Heart left ventricle (tissue), 16 donors: ENCODE measurements around the gene PFN1. TPM values are rescaled to one million over a fixed set of nuclear protein-coding genes. Genes with fewer than 3 reads are reported as not detected.
A peak's percentile ranks its signal among the peaks of the same experiment; 100 is the strongest.

Experiments
- ATAC-seq, 4 donors: fragments of 200-7000 bp; cut with Tn5 transposase; one replicate each; pipeline ENCODE4 v1.9.1; 2020 to 2022; ENCODE audit warnings: moderate library complexity in 4 of 4, mild to moderate bottlenecking in 3 of 4, moderate number of reproducible peaks in 1 of 4
- DNase-seq, 5 donors: peaks; one replicate each; pipeline ENCODE4 v3.0.0-alpha.2; 2020
- H3K27ac ChIP-seq, 12 donors: fragments of 200-600 bp; sonication (generic) in 4 of 12; one replicate each; pipeline versions ENCODE4 v1.5.0 to v1.8.0; 2016 to 2022; ENCODE audit warnings: mild to moderate bottlenecking in 2 of 12
- H3K27me3 ChIP-seq, 9 donors: fragments of 200-600 bp; sonication (generic) in 2 of 9; one replicate each; pipeline versions ENCODE4 v1.5.1 to v1.8.0; 2016 to 2022; ENCODE audit warnings: mild to moderate bottlenecking in 3 of 9
- H3K36me3 ChIP-seq, 9 donors: fragments of 200-600 bp; sonication (generic) in 2 of 9; one replicate each; pipeline versions ENCODE4 v1.5.0 to v1.8.0; 2018 to 2022; ENCODE audit warnings: mild to moderate bottlenecking in 2 of 9
- H3K4me1 ChIP-seq, 12 donors: fragments of 200-600 bp; sonication (generic) in 4 of 12; one replicate each; pipeline versions ENCODE4 v1.5.0 to v1.8.0; 2016 to 2022; ENCODE audit warnings: mild to moderate bottlenecking in 3 of 12
- H3K4me3 ChIP-seq, 12 donors: fragments of 200-600 bp; sonication (generic) in 4 of 12; one replicate each; pipeline versions ENCODE4 v1.5.0 to v1.8.0; 2017 to 2022; ENCODE audit warnings: mild to moderate bottlenecking in 9 of 12, moderate library complexity in 4 of 12
- H3K9me3 ChIP-seq, 12 donors: fragments of 200-600 bp; sonication (generic) in 4 of 12; one replicate each; pipeline versions ENCODE4 v1.5.0 to v1.8.0; 2016 to 2022; ENCODE audit warnings: mild to moderate bottlenecking in 1 of 12
- CTCF ChIP-seq, 12 donors: fragments of 200-600 bp; sonication (generic) in 4 of 12; IDR thresholded peaks; one replicate each; pipeline versions ENCODE4 v1.5.0 to v1.8.0; 2018 to 2022; ENCODE audit warnings: antibody characterized with exemption in 12 of 12, mild to moderate bottlenecking in 5 of 12
- POLR2A ChIP-seq, 2 donors: fragments of 450-650 bp; IDR thresholded peaks; one replicate each; pipeline ENCODE4 v1.6.1; 2017; ENCODE audit warnings: antibody characterized with exemption in 2 of 2, mild to moderate bottlenecking in 2 of 2, moderate library complexity in 2 of 2
- WGBS, 4 donors: extraction: QIAGEN DNeasy Blood & Tissue Kit in 2 of 4; methylation state at CpG; one replicate each; pipeline versions ENCODE4 v1.1.5 to v1.1.7; 2013 to 2018; 5-methylcytosine and 5-hydroxymethylcytosine counted together
- intact Hi-C, 10 donors: fragments of 100-400 bp; cut with DNase I; formaldehyde crosslinking; loops; one replicate each; pipeline versions ENCODE4 v1.11.1 to v1.14.2; 2022
- polyA plus RNA-seq, 2 donors: library from polyadenylated mRNA; stranded (reverse); fragments of 200-250 nt; gene quantifications; one replicate each; pipeline ENCODE4 v1.2.3, GENCODE V29; 2013
- total RNA-seq, 9 donors: library from RNA; depleted of rRNA in 2 of 9; stranded (reverse); fragments of >200 nt in 2 of 9; fragmentation: NEBNext Ultra II Directional in 3 of 9; extraction: Animal tissue kit (Norgen Biotek cat#: 25700) in 3 of 9; gene quantifications; one replicate each; pipeline versions ENCODE4 v1.1.0 to v1.2.4, GENCODE V29; 2016 to 2023
- donor health status: ischemic (EF 13 %, LVEDD 7.1; RV severe dilation, severe dysfunction).
- donor health status: healthy with polysubstance abuse.
- donor health status: DM: no; HTN: yes; CAD: no.
- donor health status: DM: no; HTN: no; CAD: no.
- donor health status: ischemic (EF 25% LVEDD 6.9; RV normal size, moderate dysfunction).
- donor health status: ischemic (EF 25% LVEDD 5.7; RV mildly dilated, moderate dysfunction).
- donor health status: healthy.
- donor health status: DM: yes; HTN: yes; CAD: no.
- donor health status: ischemic (EF 35%, LVEDD 5.7; RV mildly dilated, moderate dysfunction).
- donor health status: nonischemic (EF 11% LVEDD 7.7; RV severe dilation, severe dysfunction).
- donor health status: DM: yes; HTN: yes; CAD: no.
- donor health status: PGD.
- donor health status: ischemic (EF 29% LVEDD 5.4; RV normal size, mild dysfunction).
- donor health status: nonischemic (EF 23%, LVEDD 6.1; RV moderate dilation, normal function).

PFN1 gene
- total and polyA plus RNA-seq, 11 donors = 145 to 982 (median 234) TPM

GRCh38 chr17:4899341-4900230 lies 48.7 kb downstream of the PFN1 start, which contains the start of gene C17orf107:
TSS of gene C17orf107 (plus strand) at chr17:4899536. CDS start at chr17:4899763, 227 bp downstream.
- intact Hi-C loops = loop anchor here in 3 of 10 donors (10.0 kb wide), 2 partner anchors 165 to 335 kb away; partner anchors contain the start of gene GGT6 (in 1 of the 3)
- Histone ChIP-seq H3K27ac (peak within 1 kb of the TSS in 3 of 12 donors; percentile 40 to 78 (median 59)), H3K4me1 (peaks cover 0 to 42% (median 21%) of the 10 kb centered on the region in 12 donors), H3K36me3 (peaks cover 0 to 30% (median 27%) of the 10 kb centered on the region in 9 donors), H3K27me3 (peaks cover 0 to 32% (median 11%) of the 10 kb centered on the region in 9 donors), H3K9me3 (no peaks in the 10 kb centered on the region), H3K4me3 (peak within 1 kb of the TSS; percentile 15 to 66 (median 54))
- ATAC-seq = peak in 3 of 4 donors; percentile 55 to 78 (median 71)
- TF ChIP-seq CTCF (IDR thresholded peaks at IDR 0.05) = peak in 1 of 12 donors; percentile 9
- TF ChIP-seq POLR2A (IDR thresholded peaks at IDR 0.05) = no peak
- WGBS, 4 donors = 10 to 18% (median 10%) methylated on average over 34 to 60 of the region's 60 CpGs
- DNase-seq = peak; percentile 80 to 89 (median 82)

- WGBS, 4 donors = 15 to 27% (median 17%) methylated on average over 1 to 34 of the region's 34 CpGs; no CpG with 5 or more reads in 1 of the 4 donors
- peak in 1 of 4 donors; percentile 2 for ATAC-seq
- H3K27ac ChIP-seq = peak overlapping the region in 2 of 12 donors; percentile 40 to 64
- TF ChIP-seq CTCF (IDR thresholded peaks at IDR 0.05) (no peak), POLR2A (IDR thresholded peaks at IDR 0.05) (no peak)
- H3K9me3 ChIP-seq = no peaks in the 10 kb centered on the region
- intact Hi-C loops = loop anchor here in 1 of 10 donors (10.0 kb wide), 1 partner anchor 334 kb away; the partner anchor contains the start of gene GGT6
- DNase-seq = no peak
- peaks cover 0 to 32% (median 11%) of the 10 kb centered on the region in 9 donors for H3K27me3 ChIP-seq
- H3K36me3 ChIP-seq = peaks cover 0 to 37% (median 34%) of the 10 kb centered on the region in 9 donors
- peaks cover 0 to 42% (median 21%) of the 10 kb centered on the region in 12 donors for H3K4me1 ChIP-seq
- peak overlapping the region; percentile 15 to 66 (median 54) for H3K4me3 ChIP-seq
These were observed 49.4 kb downstream of the PFN1 start for GRCh38 chr17:4898927-4899326.

- peak in 1 of 5 donors; percentile 42 for DNase-seq
- no peaks in the 10 kb centered on the region for H3K9me3 ChIP-seq
- intact Hi-C loops = loop anchor here in 1 of 10 donors (10.0 kb wide), 1 partner anchor 334 kb away; the partner anchor contains the start of gene GGT6
- H3K4me3 ChIP-seq = peak overlapping the region in 2 of 12 donors; percentile 63 to 66
- no peak overlapping the region for H3K27ac ChIP-seq
- H3K27me3 ChIP-seq = peaks cover 0 to 32% (median 11%) of the 10 kb centered on the region in 9 donors
- no peak for ATAC-seq
- H3K36me3 ChIP-seq = peaks cover 0 to 43% (median 40%) of the 10 kb centered on the region in 9 donors
- WGBS, 4 donors = 90 to 97% (median 91%) methylated on average over 8 of the region's 8 CpGs
- peaks cover 0 to 41% (median 20%) of the 10 kb centered on the region in 12 donors for H3K4me1 ChIP-seq
- TF ChIP-seq CTCF (IDR thresholded peaks at IDR 0.05) (no peak), POLR2A (IDR thresholded peaks at IDR 0.05) (no peak)
These were observed 50.0 kb downstream of the PFN1 start for GRCh38 chr17:4898351-4898750.
